ENCODE measurements around the gene HP. TPM values are rescaled to one million over a fixed set of nuclear protein-coding genes. Genes with fewer than 3 reads are reported as not detected.

Gene HP
- total and polyA plus RNA-seq, 2 of the 13 experiments (the other 11 are each of a cell fraction or from before 2014, with no cell fraction given): 387 to 524 TPM

DNA sequence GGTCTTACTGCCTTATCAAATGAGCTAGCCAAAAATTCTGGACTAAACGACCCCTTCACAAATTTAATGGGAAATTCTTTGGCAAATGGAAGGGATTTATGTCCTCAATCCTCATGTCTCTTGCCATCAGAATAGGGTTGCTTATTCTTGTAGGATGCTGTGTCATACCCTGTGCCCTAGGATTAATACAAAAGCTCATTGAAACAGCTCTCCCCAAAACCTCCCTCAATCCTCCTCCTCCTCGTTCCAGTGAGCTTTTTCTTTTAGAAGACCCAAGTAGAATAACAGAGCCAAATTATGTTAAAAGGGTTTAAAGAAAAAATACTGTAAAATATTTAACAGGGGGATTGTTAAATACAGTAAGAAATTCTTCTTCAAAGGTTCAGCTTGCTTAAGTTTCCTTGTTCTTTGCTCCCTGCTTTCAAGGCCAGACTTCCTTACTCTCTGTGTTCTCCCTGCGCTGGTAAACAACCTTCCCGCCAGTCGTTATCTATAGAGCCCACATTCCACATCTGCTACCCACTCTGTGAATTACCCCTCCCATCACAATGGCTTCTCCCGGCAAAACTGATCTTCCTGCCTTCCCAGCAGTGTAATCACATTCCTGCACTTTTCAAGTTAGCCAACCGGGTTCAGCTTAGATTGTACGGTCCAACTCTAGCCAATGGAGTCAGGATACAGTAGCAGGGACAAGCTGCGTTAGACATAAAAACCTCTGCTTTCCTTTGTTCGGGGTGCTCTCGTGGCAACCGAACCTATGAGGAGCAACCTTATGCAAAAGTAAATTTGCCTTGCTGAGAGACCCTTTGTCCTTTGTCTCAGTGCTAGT lies 18.4 kb downstream of the HP start (continued):
- TF ChIP-seq E2F1 (CRISPR knock-in tag; IDR thresholded peaks at IDR 0.05) (peak; percentile 95), MAFK (conservative IDR thresholded peaks at IDR 0.05 in 1 of 2, IDR thresholded peaks at IDR 0.05 in 1 of 2; ENCODE audit: low read length in 2 of 2) (no peak), ZNF276 (CRISPR knock-in tag; IDR thresholded peaks at IDR 0.05; ENCODE audit: low read depth) (no peak), TOPORS (CRISPR knock-in tag; IDR thresholded peaks at IDR 0.05) (no peak), RORA (CRISPR knock-in tag; IDR thresholded peaks at IDR 0.05) (no peak)
- TF ChIP-seq, protein P1, sequence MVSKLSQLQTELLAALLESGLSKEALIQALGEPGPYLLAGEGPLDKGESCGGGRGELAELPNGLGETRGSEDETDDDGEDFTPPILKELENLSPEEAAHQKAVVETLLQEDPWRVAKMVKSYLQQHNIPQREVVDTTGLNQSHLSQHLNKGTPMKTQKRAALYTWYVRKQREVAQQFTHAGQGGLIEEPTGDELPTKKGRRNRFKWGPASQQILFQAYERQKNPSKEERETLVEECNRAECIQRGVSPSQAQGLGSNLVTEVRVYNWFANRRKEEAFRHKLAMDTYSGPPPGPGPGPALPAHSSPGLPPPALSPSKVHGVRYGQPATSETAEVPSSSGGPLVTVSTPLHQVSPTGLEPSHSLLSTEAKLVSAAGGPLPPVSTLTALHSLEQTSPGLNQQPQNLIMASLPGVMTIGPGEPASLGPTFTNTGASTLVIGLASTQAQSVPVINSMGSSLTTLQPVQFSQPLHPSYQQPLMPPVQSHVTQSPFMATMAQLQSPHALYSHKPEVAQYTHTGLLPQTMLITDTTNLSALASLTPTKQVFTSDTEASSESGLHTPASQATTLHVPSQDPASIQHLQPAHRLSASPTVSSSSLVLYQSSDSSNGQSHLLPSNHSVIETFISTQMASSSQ (IDR thresholded peaks at IDR 0.05; ENCODE audit: low read depth): peak; percentile 39; the same call in 1 of the 2 replicates
- TF ChIP-seq, protein P1 (CRISPR knock-in tag; IDR thresholded peaks at IDR 0.05; ENCODE audit: borderline replicate concordance): no peak; the same call in 1 of the 2 replicates
- TF ChIP-seq, protein P2, sequence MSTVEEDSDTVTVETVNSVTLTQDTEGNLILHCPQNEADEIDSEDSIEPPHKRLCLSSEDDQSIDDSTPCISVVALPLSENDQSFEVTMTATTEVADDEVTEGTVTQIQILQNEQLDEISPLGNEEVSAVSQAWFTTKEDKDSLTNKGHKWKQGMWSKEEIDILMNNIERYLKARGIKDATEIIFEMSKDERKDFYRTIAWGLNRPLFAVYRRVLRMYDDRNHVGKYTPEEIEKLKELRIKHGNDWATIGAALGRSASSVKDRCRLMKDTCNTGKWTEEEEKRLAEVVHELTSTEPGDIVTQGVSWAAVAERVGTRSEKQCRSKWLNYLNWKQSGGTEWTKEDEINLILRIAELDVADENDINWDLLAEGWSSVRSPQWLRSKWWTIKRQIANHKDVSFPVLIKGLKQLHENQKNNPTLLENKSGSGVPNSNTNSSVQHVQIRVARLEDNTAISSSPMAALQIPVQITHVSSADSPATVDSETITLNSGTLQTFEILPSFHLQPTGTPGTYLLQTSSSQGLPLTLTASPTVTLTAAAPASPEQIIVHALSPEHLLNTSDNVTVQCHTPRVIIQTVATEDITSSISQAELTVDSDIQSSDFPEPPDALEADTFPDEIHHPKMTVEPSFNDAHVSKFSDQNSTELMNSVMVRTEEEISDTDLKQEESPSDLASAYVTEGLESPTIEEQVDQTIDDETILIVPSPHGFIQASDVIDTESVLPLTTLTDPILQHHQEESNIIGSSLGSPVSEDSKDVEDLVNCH (CRISPR knock-in tag; IDR thresholded peaks at IDR 0.05): no peak
- TF ChIP-seq, protein P3, sequence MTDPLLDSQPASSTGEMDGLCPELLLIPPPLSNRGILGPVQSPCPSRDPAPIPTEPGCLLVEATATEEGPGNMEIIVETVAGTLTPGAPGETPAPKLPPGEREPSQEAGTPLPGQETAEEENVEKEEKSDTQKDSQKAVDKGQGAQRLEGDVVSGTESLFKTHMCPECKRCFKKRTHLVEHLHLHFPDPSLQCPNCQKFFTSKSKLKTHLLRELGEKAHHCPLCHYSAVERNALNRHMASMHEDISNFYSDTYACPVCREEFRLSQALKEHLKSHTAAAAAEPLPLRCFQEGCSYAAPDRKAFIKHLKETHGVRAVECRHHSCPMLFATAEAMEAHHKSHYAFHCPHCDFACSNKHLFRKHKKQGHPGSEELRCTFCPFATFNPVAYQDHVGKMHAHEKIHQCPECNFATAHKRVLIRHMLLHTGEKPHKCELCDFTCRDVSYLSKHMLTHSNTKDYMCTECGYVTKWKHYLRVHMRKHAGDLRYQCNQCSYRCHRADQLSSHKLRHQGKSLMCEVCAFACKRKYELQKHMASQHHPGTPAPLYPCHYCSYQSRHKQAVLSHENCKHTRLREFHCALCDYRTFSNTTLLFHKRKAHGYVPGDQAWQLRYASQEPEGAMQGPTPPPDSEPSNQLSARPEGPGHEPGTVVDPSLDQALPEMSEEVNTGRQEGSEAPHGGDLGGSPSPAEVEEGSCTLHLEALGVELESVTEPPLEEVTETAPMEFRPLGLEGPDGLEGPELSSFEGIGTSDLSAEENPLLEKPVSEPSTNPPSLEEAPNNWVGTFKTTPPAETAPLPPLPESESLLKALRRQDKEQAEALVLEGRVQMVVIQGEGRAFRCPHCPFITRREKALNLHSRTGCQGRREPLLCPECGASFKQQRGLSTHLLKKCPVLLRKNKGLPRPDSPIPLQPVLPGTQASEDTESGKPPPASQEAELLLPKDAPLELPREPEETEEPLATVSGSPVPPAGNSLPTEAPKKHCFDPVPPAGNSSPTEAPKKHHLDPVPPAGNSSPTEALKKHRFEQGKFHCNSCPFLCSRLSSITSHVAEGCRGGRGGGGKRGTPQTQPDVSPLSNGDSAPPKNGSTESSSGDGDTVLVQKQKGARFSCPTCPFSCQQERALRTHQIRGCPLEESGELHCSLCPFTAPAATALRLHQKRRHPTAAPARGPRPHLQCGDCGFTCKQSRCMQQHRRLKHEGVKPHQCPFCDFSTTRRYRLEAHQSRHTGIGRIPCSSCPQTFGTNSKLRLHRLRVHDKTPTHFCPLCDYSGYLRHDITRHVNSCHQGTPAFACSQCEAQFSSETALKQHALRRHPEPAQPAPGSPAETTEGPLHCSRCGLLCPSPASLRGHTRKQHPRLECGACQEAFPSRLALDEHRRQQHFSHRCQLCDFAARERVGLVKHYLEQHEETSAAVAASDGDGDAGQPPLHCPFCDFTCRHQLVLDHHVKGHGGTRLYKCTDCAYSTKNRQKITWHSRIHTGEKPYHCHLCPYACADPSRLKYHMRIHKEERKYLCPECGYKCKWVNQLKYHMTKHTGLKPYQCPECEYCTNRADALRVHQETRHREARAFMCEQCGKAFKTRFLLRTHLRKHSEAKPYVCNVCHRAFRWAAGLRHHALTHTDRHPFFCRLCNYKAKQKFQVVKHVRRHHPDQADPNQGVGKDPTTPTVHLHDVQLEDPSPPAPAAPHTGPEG (CRISPR knock-in tag; IDR thresholded peaks at IDR 0.05): no peak

Measured in HepG2 (cell line).